ENCODE data around the gene TRAM2.

DNA sequence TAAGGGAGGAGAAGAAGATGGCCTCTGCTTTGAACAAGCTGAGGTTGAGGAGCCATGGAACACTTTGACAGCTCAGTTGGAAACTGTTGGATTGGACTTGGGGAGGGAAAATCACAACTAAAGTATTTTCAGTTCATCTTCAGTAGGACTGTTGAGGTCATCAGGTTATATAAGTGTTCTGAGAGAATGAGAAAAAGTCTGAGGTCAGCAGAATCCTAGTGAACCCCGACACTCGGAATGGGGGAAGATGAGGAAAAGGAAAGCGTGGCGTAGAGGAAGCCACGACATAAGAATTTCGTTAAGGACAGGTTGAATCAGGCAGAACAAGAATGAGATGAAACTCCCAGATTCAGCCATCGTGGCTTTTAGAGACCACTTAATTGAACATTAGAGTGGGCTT is 4.0 kb upstream of the TRAM2 start:
- TF ChIP-seq YY1 (IDR thresholded peaks at IDR 0.05; ENCODE audit: low read depth) (no peak), CREB1 (IDR thresholded peaks at IDR 0.05; ENCODE audit: low read depth) (no peak), TAF1 (IDR thresholded peaks at IDR 0.05; ENCODE audit: low read depth) (no peak), FOXM1 (IDR thresholded peaks at IDR 0.05; ENCODE audit: borderline replicate concordance, low read depth) (no peak), NFIC (IDR thresholded peaks at IDR 0.05) (no peak), TCF12 (IDR thresholded peaks at IDR 0.05; ENCODE audit: low read depth) (no peak), EP300 (IDR thresholded peaks at IDR 0.05; ENCODE audit: borderline replicate concordance) (no peak)
- TF ChIP-seq, protein P1, sequence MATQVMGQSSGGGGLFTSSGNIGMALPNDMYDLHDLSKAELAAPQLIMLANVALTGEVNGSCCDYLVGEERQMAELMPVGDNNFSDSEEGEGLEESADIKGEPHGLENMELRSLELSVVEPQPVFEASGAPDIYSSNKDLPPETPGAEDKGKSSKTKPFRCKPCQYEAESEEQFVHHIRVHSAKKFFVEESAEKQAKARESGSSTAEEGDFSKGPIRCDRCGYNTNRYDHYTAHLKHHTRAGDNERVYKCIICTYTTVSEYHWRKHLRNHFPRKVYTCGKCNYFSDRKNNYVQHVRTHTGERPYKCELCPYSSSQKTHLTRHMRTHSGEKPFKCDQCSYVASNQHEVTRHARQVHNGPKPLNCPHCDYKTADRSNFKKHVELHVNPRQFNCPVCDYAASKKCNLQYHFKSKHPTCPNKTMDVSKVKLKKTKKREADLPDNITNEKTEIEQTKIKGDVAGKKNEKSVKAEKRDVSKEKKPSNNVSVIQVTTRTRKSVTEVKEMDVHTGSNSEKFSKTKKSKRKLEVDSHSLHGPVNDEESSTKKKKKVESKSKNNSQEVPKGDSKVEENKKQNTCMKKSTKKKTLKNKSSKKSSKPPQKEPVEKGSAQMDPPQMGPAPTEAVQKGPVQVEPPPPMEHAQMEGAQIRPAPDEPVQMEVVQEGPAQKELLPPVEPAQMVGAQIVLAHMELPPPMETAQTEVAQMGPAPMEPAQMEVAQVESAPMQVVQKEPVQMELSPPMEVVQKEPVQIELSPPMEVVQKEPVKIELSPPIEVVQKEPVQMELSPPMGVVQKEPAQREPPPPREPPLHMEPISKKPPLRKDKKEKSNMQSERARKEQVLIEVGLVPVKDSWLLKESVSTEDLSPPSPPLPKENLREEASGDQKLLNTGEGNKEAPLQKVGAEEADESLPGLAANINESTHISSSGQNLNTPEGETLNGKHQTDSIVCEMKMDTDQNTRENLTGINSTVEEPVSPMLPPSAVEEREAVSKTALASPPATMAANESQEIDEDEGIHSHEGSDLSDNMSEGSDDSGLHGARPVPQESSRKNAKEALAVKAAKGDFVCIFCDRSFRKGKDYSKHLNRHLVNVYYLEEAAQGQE (IDR thresholded peaks at IDR 0.05; ENCODE audit: low read depth) = no peak
- TF ChIP-seq, protein P2, sequence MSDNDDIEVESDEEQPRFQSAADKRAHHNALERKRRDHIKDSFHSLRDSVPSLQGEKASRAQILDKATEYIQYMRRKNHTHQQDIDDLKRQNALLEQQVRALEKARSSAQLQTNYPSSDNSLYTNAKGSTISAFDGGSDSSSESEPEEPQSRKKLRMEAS (IDR thresholded peaks at IDR 0.05) = no peak
- TF ChIP-seq, protein P3, sequence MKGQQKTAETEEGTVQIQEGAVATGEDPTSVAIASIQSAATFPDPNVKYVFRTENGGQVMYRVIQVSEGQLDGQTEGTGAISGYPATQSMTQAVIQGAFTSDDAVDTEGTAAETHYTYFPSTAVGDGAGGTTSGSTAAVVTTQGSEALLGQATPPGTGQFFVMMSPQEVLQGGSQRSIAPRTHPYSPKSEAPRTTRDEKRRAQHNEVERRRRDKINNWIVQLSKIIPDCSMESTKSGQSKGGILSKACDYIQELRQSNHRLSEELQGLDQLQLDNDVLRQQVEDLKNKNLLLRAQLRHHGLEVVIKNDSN (IDR thresholded peaks at IDR 0.05) = no peak

Data from Ishikawa (cell line).